NCI-H69 (cell line): ENCODE measurements around the gene GSS.
A peak's percentile ranks its signal among the peaks of the same experiment; 100 is the strongest.

ENCODE experiments used
- DNase-seq: peaks from one replicate; lab custom pipeline; 2025; lab: John Stamatoyannopoulos, UW

The GSS gene

GRCh38 chr20:34978092-34978744, 22.6 kb upstream of the GSS start:
- DNase-seq: no peak

DNA sequence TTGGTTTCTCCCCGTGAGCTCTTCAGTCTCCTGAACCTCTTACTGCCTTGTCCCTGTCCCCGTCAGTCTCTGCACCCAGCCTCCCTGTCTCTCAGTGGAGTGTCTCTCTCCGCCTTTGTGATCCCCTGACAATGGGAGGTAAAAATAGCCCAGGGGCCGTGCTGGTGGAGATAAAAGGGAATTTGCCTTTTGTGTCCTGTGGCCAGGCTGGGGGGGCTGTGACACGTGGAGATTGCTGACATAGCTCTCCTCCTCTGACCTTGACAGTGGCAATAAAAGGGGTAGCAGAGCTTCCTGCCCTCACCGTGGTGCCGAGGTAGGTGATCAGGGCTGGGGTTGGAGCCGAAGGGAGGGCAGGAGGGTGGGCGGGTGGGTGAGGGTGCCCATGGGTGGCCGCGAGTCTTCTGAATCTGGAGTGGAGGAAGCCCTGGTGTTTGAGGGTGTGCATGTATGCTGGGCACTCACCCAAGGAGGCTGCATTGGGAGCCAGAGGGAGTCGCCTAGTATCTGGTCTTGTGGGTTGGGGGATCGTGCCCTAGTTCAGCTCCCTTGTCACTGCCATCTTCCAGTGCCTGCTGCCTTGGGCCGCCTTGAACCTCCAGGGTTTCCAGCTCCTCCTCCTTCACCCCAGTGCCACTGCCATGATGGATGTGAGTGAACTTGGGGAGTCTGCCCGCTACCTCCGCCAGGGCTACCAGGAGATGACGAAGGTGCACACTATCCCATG, 21.9 kb upstream of the GSS start:
- no peak for DNase-seq

- DNase-seq: no peak
Measured at GRCh38 chr20:34976286-34976685, 20.7 kb upstream of the GSS start.

DNA sequence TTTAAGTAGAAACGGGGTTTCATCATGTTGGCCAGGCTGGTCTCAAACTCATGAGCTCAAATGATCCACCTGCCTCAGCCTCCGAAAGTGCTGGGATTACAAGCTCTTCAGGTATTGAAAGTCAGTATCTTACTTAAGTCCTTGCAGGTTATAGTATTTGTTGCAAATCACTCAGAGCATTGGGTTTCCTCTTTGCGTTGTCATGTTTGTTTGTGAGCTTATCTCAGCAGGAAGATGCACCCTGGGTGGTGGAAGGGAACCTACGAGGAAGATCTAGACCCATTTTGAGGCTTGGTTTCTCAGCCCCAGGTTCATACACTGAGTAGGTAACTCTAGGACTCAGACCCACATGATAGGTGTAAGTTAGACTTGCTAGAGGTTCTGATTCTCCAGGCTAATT, 18.6 kb upstream of the GSS start:
- peak; percentile 15 for DNase-seq

- DNase-seq: no peak
Measured at GRCh38 chr20:34971561-34972235, 16.1 kb upstream of the GSS start.

GRCh38 chr20:34970846-34971560, 15.4 kb upstream of the GSS start:
- no peak for DNase-seq

DNA sequence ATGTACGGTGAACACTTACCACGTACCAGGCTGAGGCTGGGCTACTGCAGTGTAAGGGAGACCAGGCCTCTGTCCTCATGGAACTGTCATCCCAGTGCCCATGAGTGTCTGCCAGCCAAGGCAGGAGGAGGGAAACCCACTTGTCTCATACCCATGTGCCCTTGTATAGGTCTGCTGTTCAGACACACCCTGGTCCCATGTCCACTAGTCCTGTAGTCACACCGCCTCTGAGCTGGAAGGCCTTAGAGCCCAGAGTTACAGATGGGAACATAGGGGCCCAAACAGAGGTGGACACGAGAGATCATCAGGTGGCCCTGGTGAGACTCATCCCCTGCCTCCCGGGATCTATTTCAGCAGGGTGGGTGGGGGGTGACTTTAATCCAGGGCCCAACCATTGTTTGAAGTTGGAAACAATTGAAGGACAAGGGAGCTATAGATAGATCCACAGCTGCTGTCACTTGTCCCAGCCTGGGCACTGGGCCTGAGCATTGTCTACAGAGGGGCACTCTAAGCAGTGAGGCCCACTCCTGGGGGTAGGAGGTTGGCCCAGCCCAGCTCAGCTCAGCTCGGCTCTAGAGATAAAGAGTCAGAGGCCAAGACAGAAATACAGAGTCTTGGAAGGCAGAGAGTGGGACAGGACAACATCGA, 14.7 kb upstream of the GSS start:
- DNase-seq: no peak

DNA sequence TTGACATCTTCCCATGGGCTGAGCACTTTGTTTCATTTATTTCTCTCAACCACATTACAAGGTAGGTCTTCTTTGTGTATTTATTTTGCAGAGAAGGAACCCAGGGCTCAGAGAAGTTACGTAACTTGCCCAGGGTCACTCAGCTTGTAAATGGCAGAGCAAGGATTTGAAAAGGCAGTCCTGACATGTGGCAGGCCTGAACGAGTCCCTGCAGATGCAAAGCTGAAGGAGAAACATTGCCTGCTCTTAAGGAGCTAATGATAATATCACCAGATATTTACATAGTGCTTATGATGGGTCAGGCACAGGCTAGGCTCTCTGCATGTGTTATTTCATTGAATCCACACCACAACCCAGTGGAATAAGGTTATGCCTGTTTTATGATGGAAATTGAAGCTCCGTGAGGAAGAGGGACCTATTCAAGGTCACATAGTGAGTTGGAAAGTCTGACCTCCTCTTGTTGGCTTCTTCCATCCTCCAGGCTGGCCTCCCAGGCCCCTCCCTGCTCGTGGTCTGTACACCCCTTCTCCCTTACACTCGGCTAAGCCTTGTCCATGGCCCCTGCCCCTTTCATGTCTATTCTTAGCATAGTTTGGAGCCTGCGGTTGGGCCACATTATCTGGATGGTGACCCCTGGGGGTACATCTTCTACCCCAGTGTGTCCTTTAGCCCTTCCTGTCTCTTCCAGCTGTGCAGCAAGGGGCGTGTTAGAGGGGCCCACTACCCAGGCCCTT, 12.6 kb upstream of the GSS start:
- DNase-seq: no peak

DNA sequence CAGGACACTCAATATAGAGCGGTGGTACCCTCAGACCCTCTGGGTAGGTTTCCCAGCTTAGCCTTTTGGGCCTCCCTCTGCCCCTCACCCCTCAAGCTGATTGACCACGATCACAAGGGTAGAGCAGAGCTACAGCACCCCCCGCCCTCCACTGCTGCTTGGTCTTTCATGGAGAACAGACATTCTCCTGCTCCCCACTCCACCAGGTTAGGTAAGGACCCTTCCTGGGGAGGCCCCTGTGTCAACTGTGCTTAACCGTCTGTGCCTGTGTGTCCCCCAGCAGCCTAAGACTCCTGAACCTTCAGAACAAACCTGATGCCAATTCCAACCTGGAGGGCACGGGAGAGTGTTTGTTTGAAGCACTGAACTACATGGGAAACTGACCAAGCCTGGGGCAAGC, 11.8 kb upstream of the GSS start:
- no peak for DNase-seq

- no peak for DNase-seq
Measured at GRCh38 chr20:34965051-34965450, 9.4 kb upstream of the GSS start.

DNA sequence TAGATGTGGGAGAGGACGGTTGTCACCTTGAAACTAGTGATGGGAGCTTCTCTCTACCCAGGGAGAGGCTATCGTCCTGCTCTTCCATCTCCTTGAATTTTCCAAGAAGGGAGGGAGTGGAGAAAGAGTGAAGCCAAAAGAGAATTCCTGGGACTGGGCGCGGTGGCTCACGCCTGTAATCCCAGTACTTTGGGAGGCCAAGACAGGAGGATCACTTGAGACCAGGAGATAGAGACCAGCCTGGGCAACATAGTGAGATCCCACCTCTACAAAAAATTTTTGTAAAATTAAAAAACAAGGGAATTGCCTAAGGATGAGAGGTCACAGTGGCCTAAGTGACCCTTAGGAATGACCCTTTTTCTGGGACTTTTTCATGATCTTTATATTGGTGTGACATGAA, 8.9 kb upstream of the GSS start:
- DNase-seq: no peak

DNA sequence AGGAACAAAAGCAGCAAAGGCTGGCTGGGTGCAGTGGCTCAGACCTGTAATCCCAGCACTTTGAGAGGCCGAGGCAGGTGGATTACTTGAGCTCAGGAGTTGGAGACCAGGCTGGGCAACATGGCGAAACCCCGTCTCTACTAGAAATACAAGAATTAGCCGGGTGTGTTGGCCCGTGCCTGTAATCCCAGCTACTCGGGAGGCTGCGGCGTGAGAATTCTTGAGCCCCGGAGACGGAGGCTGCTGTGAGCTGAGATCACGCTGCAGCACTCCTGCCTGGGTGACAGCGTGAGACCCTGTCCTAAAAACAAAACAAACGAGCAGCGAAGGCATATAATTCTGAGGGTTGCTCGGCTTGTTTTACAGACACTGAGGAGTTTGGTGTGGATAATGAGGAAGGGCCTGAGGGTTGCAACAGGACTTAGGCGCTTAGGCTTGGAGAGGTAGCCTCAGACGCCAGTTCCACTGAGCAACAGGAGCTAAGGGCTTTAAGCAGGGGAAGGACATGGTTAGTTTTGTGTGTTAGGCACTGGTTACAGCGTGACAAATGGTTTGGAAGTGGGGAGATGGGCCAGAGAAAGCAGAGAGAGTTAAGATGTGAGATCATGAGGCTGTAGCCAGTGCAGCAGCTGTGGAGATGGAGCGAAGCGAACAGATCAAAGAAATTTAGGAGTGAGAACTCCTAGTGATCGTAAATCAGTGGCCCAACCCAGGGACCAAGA, 1.3 kb upstream of the GSS start:
- no peak for DNase-seq

GRCh38 chr20:34956041-34956458, 444 bp upstream of the GSS start:
- DNase-seq: no peak

DNA sequence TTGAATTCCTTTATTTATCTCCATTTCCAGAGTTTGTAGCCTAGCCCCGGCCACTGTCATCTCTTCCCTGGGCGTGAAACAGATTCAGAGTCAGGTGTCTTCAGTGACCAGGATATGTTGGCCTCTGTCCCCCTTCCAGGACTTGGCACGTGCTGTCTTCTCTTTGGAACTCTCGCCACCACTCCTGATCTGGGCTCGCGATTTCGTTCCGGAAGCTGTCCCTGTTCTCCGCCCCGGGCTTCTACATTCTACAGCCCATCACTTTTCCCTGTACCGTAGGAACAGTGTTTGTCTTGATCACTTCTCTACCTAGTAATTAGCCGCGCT, 739 bp downstream of the GSS start:
- DNase-seq: no peak

DNA sequence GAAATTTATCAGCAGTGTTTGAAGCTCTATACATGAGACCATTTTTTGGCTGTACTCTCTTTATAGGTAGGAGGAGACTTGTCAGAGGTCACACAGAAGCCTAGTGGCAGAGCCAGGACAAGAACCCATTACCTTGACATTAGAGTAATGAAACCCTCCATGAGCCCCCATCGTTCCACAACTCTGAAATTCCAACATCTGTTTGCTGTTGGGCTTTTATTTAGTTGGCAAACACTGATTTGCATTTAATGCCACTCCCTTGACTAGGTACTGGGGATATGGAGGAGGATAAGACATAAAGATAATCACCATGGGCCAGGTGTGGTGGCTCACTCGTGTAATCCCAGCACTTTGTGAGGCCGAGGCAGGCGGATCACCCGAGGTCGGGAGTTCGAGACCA, 1.6 kb downstream of the GSS start:
- peak; percentile 78 for DNase-seq

DNA sequence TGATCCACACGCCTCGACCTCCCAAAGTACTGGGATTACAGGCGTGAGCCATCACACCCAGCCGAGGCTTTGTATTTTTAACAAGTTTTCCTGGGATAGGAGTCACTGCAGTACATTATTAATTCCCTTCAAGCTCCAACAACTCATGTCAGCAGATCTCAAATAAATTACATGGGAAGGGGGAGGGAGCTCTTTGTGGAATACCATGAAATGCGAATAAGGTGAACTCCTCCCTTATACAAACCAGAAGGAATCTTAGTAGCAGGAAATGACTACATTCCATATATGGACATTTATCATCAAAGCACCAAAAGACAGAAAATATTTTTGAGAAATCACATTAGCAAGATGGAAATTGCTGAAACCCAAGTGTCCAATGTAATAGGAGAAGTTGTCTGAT, 2.9 kb downstream of the GSS start:
- peak; percentile 50 for DNase-seq

DNA sequence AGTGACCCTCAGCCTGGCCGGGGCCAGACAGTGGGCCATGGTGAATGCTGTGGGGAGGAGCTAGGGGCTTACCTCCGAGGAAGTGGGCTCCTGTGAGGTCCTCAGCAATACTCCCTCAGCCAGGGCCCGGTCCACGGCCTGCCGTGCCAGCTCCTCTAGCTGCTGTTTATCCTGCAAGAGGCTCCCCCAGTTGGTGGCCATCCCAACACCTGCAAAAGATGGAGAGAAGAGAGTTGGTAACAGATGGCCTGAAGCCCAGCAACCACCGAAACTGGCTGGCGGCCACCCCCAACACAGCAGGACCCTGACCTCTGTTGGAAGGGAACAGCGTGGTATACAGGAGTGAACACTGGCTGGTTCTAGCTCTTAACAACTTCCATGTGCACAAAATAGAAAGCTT, 4.0 kb downstream of the GSS start:
- DNase-seq: peak; percentile 98

- DNase-seq: peak; percentile 77
Measured at GRCh38 chr20:34951252-34951651, 4.4 kb downstream of the GSS start.

DNA sequence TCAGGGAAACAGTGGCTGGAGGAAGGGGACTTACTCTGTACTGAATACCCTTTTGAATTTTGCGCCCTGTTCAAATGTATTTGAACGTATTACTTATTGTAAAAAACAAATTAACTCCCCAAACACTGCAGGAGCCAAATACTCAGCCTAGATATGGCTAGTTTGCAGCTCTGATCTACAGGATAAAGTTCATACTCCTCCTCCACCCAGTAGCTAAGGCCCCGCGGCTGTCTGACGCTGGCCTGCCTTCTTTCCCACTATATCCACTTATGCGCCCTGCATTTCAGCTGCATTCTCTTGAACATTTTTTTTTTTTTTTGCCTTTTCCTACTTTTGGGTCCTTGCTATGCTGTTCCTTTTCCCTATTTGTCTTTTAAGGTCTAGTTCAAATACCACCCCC, 6.5 kb downstream of the GSS start:
- no peak for DNase-seq

DNA sequence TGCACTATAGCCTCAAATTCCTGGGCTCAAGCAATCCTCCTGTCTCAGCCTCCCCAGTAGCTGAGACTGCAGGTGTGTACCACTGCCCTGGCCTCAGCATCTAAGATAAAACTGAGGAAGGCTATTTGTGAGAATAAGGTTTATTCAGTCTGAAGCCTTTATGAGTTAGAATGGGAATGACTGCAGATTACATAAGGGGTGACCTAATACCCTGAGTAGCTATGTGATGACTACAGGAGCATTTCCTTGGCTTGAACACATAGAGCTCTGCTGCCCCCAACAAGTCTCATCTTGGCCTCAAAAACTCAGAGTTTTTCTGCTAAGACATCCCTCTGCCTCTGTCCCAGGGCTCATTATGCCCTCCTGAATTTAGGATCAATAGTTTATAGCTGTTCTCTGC, 7.6 kb downstream of the GSS start:
- DNase-seq: no peak

DNA sequence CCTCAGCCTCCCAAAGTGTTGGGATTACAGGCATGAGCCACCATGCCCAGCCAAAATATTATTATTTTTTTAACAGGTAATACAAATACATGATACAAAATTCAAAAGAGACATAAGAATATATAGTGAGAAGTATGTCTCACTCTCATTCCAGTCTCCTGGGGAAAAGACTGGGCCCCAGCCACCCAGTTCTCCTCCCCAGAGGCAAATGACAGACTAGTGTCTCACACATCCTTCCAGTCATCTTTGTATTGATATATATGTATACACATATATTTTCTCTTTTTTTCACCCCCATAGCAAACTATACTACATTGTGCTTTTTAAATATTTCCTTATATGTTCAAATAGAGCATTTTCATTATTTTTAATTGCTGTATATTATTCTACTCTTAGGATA, 8.3 kb downstream of the GSS start:
- DNase-seq: no peak
